ENCODE measurements around the gene TH. TPM values are rescaled to one million over a fixed set of nuclear protein-coding genes. Genes with fewer than 3 reads are reported as not detected.

The TH gene
- total RNA-seq, 1 experiment from 2014 or later = 0.26 TPM

- peak; percentile 78 for DNase-seq (ENCODE audit: low spot score)
Measured at GRCh38 chr11:2142762-2143202, 28.8 kb downstream of the TH start.

GRCh38 chr11:2142300-2142759, 29.3 kb downstream of the TH start:
- DNase-seq (ENCODE audit: low spot score) = peak; percentile 42

GRCh38 chr11:2140411-2141400, 30.9 kb downstream of the TH start:
- no peak for DNase-seq (ENCODE audit: low spot score)

GRCh38 chr11:2139621-2140337, 31.8 kb downstream of the TH start:
- no peak for DNase-seq (ENCODE audit: low spot score)

GRCh38 chr11:2139123-2139521, 32.5 kb downstream of the TH start, which contains the start of gene IGF2:
TSS of gene IGF2 (minus strand) at chr11:2139389. CDS start at chr11:2135523, 3,866 bp downstream.
- no peak for DNase-seq (ENCODE audit: low spot score)

GRCh38 chr11:2138431-2139122, 33.0 kb downstream of the TH start:
- DNase-seq (ENCODE audit: low spot score) = no peak

- DNase-seq (ENCODE audit: low spot score) = no peak
Measured at GRCh38 chr11:2138068-2138430, 33.6 kb downstream of the TH start.

- DNase-seq (ENCODE audit: low spot score) = peak; percentile 84
Measured at GRCh38 chr11:2137202-2138067, 34.2 kb downstream of the TH start.

- DNase-seq (ENCODE audit: low spot score) = no peak
Measured at GRCh38 chr11:2136952-2137201, 34.7 kb downstream of the TH start.

- DNase-seq (ENCODE audit: low spot score) = no peak
Measured at GRCh38 chr11:2136209-2136951, 35.2 kb downstream of the TH start.

- DNase-seq (ENCODE audit: low spot score) = no peak
Measured at GRCh38 chr11:2135648-2136201, 35.9 kb downstream of the TH start.

- DNase-seq (ENCODE audit: low spot score) = no peak
Measured at GRCh38 chr11:2135018-2135569, 36.5 kb downstream of the TH start.

- no peak for DNase-seq (ENCODE audit: low spot score)
Measured at GRCh38 chr11:2134022-2135010, 37.3 kb downstream of the TH start.

GRCh38 chr11:2133241-2134021, 38.2 kb downstream of the TH start:
- no peak for DNase-seq (ENCODE audit: low spot score)

- no peak for DNase-seq (ENCODE audit: low spot score)
Measured at GRCh38 chr11:2132874-2133240, 38.8 kb downstream of the TH start.

GRCh38 chr11:2132246-2132645, 39.4 kb downstream of the TH start:
- no peak for DNase-seq (ENCODE audit: low spot score)

- DNase-seq (ENCODE audit: low spot score) = no peak
Measured at GRCh38 chr11:2131371-2132236, 40.0 kb downstream of the TH start.

Measured in A172 (cell line).